ENCODE data around the gene ZNF451.
"Not testable (repeated sequence)": the region's sequence is repeated elsewhere in the genome, so short reads cannot be mapped to it uniquely, and the experiment has no call there.

GRCh38 chr6:57091375-57091774 lies 1.4 kb downstream of the ZNF451 start:
- TF ChIP-seq, protein P1, sequence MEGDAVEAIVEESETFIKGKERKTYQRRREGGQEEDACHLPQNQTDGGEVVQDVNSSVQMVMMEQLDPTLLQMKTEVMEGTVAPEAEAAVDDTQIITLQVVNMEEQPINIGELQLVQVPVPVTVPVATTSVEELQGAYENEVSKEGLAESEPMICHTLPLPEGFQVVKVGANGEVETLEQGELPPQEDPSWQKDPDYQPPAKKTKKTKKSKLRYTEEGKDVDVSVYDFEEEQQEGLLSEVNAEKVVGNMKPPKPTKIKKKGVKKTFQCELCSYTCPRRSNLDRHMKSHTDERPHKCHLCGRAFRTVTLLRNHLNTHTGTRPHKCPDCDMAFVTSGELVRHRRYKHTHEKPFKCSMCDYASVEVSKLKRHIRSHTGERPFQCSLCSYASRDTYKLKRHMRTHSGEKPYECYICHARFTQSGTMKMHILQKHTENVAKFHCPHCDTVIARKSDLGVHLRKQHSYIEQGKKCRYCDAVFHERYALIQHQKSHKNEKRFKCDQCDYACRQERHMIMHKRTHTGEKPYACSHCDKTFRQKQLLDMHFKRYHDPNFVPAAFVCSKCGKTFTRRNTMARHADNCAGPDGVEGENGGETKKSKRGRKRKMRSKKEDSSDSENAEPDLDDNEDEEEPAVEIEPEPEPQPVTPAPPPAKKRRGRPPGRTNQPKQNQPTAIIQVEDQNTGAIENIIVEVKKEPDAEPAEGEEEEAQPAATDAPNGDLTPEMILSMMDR (IDR thresholded peaks at IDR 0.05): not testable (repeated sequence)
- TF ChIP-seq EZH2 (IDR thresholded peaks at IDR 0.05; ENCODE audit: borderline replicate concordance, insufficient read depth, low read depth, low read length, poor library complexity, severe bottlenecking): not testable (repeated sequence)

Data from B cell (primary cell).